WERI-Rb-1 (cell line): ENCODE data around the gene TMEM168.
"Not testable (repeated sequence)": the region's sequence is repeated elsewhere in the genome, so short reads cannot be mapped to it uniquely, and the experiment has no call there.

Experiments
- DNase-seq: peaks from one replicate; pipeline ENCODE4 v3.0.0-alpha.2; 2020
- H3K27ac ChIP-seq: fragments of 250-450 bp; sonication (Bioruptor Pico); 2 replicates; pipeline ENCODE4 v1.5.1; 2020; ENCODE audit warnings: mild to moderate bottlenecking, moderate library complexity
- H3K27me3 ChIP-seq: fragments of 250-450 bp; sonication (Bioruptor Pico); 2 replicates; pipeline ENCODE4 v1.5.1; 2021; ENCODE audit warnings: mild to moderate bottlenecking, low read depth, moderate library complexity; ENCODE audit not compliant: insufficient read depth, severe bottlenecking
- H3K36me3 ChIP-seq: fragments of 250-450 bp; sonication (Bioruptor Pico); 2 replicates; pipeline ENCODE4 v1.5.1; 2020; ENCODE audit warnings: mild to moderate bottlenecking, moderate library complexity
- H3K4me3 ChIP-seq: 2 replicates; pipeline ENCODE4 v1.5.1; 2011; ENCODE audit warnings: low read depth, mild to moderate bottlenecking, control low read depth, low read length
- H3K9me3 ChIP-seq: fragments of 250-450 bp; sonication (Bioruptor Pico); 2 replicates; pipeline ENCODE4 v1.5.1; 2021; ENCODE audit warnings: mild to moderate bottlenecking, moderate library complexity; ENCODE audit not compliant: severe bottlenecking
- TF ChIP-seq, protein P1 (sequence below): IDR thresholded peaks from 2 replicates; pipeline ENCODE4 v1.5.1; 2011; ENCODE audit warnings: low read depth, mild to moderate bottlenecking, control low read depth, inconsistent platforms, low read length

The TMEM168 gene, protein sequence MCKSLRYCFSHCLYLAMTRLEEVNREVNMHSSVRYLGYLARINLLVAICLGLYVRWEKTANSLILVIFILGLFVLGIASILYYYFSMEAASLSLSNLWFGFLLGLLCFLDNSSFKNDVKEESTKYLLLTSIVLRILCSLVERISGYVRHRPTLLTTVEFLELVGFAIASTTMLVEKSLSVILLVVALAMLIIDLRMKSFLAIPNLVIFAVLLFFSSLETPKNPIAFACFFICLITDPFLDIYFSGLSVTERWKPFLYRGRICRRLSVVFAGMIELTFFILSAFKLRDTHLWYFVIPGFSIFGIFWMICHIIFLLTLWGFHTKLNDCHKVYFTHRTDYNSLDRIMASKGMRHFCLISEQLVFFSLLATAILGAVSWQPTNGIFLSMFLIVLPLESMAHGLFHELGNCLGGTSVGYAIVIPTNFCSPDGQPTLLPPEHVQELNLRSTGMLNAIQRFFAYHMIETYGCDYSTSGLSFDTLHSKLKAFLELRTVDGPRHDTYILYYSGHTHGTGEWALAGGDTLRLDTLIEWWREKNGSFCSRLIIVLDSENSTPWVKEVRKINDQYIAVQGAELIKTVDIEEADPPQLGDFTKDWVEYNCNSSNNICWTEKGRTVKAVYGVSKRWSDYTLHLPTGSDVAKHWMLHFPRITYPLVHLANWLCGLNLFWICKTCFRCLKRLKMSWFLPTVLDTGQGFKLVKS

DNA sequence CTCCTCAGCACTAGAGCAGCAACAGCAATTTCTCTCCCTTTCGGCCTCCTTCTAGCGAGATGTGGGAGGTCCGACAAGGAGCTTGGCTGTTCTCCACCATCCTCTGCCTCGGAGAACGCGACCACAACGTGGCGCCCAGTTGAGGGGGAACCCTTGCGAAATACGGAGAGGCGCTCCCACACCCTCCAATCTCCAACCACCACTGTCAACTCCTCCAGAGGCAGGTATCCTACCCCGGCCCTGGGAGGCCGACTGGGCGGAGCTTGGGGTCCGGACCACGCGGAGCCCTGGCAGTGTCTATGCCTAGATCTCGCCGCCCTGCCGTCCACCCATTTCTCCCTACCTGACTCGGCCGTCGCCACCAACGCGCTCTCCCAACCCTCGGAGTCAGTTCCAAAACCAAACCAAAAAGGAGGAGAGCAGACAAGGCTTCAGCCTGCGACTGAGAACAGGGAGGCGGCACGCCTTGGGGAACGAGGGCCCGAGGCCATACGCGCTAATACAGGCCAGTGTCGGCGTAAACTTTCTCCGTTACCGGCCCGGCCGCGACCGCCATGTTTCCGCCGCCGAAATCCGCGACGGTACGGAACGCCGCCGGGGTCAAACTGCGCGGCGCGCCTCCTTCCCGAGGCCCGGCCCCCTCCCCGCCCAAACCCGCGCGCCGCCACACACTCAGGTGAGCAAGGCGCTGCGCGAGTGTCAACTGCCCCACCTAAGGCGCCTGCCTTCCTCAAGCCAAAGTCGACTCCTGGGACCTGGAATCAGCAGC is at the start of gene TMEM168:
TSS of gene TMEM168 (minus strand) at position 577 of the 769 bp plus-strand sequence. CDS start 5,568 bp downstream, outside the sequence.
- Histone ChIP-seq H3K27me3 (no peaks in the 10 kb centered on the region), H3K9me3 (no peaks in the 10 kb centered on the region), H3K4me3 (peak within 1 kb of the TSS; percentile 82), H3K36me3 (no peaks in the 10 kb centered on the region), H3K27ac (peak within 1 kb of the TSS; percentile 84)
- TF ChIP-seq, protein P1, sequence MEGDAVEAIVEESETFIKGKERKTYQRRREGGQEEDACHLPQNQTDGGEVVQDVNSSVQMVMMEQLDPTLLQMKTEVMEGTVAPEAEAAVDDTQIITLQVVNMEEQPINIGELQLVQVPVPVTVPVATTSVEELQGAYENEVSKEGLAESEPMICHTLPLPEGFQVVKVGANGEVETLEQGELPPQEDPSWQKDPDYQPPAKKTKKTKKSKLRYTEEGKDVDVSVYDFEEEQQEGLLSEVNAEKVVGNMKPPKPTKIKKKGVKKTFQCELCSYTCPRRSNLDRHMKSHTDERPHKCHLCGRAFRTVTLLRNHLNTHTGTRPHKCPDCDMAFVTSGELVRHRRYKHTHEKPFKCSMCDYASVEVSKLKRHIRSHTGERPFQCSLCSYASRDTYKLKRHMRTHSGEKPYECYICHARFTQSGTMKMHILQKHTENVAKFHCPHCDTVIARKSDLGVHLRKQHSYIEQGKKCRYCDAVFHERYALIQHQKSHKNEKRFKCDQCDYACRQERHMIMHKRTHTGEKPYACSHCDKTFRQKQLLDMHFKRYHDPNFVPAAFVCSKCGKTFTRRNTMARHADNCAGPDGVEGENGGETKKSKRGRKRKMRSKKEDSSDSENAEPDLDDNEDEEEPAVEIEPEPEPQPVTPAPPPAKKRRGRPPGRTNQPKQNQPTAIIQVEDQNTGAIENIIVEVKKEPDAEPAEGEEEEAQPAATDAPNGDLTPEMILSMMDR, result no peak
- peak; percentile 86 for DNase-seq

DNA sequence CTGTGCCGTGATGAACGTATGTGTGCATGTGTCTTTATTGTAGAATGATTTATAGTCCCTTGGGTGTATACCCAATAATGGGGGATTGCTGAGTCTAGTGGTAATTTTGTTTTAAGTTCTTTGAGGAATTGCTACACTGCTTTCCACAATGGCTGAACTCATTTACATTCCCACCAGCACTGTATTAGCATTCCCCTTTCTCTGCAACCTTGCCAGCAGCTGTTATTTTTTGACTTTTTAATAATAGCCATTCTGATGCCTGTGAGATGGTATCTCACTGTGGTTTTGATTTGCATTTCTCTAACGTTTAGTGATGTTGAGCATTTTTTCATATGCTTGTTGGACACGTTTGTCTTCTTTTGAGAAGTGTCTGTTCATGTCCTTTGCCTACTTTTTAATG is 45.7 kb upstream of the TMEM168 start:
- not testable (repeated sequence) for DNase-seq, H3K4me3 ChIP-seq, H3K27ac ChIP-seq, H3K9me3 ChIP-seq, H3K36me3 ChIP-seq, H3K27me3 ChIP-seq

DNA sequence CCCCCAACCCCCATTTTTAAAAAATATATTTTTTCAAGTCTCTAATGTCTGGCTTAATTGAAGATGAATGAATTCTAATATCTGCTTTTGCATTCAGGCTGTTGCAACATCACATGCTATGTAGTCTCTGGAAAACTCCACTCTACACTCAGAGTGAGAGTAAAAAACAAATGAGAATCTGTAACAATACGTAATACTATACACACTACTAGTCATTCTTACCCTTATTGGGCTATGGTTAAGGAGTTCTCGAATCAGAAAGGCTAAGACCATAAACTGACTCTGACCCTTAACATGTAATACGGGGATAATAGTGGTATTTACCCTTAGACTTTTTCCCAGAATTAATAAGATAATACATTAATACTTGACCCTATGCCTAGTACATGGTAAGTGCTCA is 42.9 kb upstream of the TMEM168 start:
- Histone ChIP-seq H3K27me3 (no peaks in the 10 kb centered on the region), H3K36me3 (peaks cover 3% of the 10 kb centered on the region; the same call in 1 of the 2 replicates), H3K27ac (no peak overlapping the region), H3K9me3 (no peaks in the 10 kb centered on the region), H3K4me3 (no peak overlapping the region)
- TF ChIP-seq, protein P1, result no peak
- DNase-seq, result no peak

DNA sequence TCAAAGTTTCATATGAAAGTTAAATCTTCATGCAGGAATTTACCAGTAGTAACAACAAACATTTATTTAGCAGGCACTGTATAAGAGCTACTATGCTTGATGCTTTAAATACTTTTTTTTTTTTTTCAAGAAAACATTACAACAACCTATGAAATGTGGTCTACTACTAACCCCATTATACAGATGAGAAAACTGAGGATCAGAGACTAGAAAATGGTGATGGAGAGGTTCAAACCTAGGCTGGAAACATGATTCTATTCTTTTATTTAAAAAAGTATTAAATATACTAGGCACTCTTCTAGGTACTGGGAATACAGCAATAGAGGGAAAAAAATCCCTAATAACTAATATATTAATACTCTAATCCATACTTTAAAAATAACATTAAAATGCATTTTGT is 40.6 kb upstream of the TMEM168 start:
- Histone ChIP-seq H3K27ac (no peak overlapping the region), H3K9me3 (no peaks in the 10 kb centered on the region), H3K4me3 (no peak overlapping the region), H3K36me3 (peaks cover 3% of the 10 kb centered on the region; the same call in 1 of the 2 replicates), H3K27me3 (no peaks in the 10 kb centered on the region)
- DNase-seq, result no peak
- TF ChIP-seq, protein P1, result no peak

DNA sequence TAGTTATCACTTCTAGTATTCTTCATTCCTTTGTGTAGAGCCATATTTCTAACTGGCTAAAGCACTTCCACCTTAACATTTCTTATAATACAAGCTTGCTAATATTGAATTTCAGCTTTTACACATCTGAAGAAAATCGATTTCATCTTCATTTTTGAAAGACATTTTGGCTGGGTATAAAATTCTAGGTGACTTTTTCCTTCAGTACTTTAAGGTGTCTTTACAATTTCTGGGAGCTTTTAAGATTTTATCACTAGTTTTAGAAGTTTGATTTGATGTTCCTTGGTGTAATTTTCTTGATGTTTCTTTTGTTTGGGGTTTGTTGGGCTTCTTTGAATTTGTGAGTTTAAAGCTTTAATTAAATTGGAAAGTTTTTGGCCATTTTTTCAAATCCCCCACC is 38.5 kb upstream of the TMEM168 start:
- TF ChIP-seq, protein P1, result no peak
- Histone ChIP-seq H3K36me3 (peaks cover 3% of the 10 kb centered on the region; the same call in 1 of the 2 replicates), H3K27me3 (no peaks in the 10 kb centered on the region), H3K27ac (no peak overlapping the region), H3K9me3 (no peaks in the 10 kb centered on the region), H3K4me3 (no peak overlapping the region)
- DNase-seq, result no peak

DNA sequence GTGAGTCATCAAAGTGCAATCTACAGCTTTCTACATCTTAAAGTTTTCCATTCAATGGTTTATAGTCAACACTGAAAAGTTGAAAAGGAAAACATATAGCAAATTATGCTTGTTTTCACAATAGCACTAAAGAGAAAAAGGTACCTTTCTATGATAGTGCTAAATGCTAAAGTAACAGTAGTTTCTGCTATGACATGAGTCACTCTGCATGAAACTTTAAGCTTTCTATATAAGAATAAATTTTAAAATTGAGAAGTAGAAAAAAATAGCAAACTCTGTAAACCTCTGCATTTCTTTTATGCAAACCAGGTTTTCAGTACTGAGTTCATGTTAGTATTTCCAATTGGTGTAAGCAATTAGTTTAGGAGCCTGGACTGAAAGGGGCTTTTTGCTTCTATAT is 31.2 kb upstream of the TMEM168 start:
- Histone ChIP-seq H3K36me3 (peaks cover 3% of the 10 kb centered on the region; the same call in 1 of the 2 replicates), H3K4me3 (no peak overlapping the region), H3K27me3 (no peaks in the 10 kb centered on the region), H3K9me3 (no peaks in the 10 kb centered on the region), H3K27ac (no peak overlapping the region)
- no peak for DNase-seq
- TF ChIP-seq, protein P1, result no peak
